Peyer's patch (tissue), 4 donors: ENCODE results near the gene GNG13.

ENCODE experiments used
- CTCF ChIP-seq, 6 experiments: fragments of 450-650 bp in 4 of 6; fragments of 200-600 bp in 2 of 6; sonication (generic) in 1 of 6; IDR thresholded peaks; one replicate each; pipeline ENCODE4 v1.5.1; 2017 to 2019; ENCODE audit warnings: antibody characterized with exemption in 6 of 6, mild to moderate bottlenecking in 3 of 6, moderate library complexity in 1 of 6
- POLR2A ChIP-seq, 2 donors: fragments of 450-650 bp; IDR thresholded peaks; one replicate each; pipeline ENCODE4 v1.5.1; 2017; ENCODE audit warnings: antibody characterized with exemption in 2 of 2, mild to moderate bottlenecking in 2 of 2, moderate library complexity in 2 of 2

GRCh38 chr16:782766-783403, 17.6 kb downstream of the GNG13 start:
- TF ChIP-seq CTCF (IDR thresholded peaks at IDR 0.05) = no peak
- TF ChIP-seq POLR2A (IDR thresholded peaks at IDR 0.05) = no peak
